Measurements from ENCODE around the gene TANGO6.
A peak's percentile ranks its signal among the peaks of the same experiment; 100 is the strongest.
"Not testable (repeated sequence)": the region's sequence is repeated elsewhere in the genome, so short reads cannot be mapped to it uniquely, and the experiment has no call there.

The TANGO6 gene

DNA sequence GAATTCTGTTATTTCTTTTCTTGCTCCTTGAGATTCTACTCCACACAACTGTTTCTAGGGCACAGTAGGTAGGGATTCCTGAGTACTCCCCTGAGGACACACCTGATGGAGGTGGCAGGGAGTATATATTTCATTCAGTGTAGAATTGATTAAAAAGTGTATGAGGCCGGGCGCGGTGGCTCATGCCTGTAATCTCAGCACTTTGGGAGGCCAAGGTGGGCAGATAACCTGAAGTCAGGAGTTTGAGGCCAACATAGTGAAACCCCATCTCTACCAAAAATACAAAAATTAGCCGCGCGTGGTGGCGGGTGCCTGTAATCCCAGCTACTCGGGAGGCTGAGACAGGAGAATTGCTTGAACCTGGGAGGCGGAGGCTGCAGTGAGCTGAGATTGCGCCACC, 283.5 kb downstream of the TANGO6 start:
- not testable (repeated sequence) for DNase-seq

GRCh38 chr16:69127966-69128510, 284.7 kb downstream of the TANGO6 start:
- DNase-seq, result no peak

GRCh38 chr16:69130461-69130860, 287.1 kb downstream of the TANGO6 start:
- no peak for DNase-seq

DNA sequence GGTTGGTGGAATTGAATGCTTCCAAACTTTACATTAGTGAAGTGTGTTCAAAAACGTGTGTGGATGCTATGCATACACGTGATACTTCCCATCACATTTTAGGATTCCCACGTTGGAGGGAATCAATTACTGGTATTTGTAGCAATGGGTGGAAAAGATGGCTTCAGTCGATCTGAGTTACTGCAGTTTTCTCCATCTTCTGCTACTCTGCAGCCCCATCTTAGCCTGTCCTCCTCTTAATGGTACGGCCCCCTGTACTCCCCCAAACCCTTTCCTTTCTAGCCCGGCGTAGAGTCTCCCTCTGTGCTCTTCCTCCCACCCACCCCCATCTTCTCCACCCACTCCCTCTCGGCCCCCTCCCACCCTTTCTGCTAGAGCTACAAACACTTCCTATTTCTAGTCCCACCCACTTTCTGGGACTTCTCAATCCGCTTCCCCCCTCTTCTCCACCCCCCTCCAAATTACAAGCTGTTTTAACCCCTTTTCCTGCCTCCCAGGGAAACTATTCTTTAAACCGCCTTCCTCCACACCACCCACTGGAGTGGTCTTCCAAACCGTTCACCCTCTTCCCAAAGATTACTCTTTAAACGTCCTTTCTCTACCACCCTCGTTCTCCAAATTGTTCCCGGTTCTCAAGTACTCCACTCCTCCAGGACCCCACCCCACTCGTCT, 288.0 kb downstream of the TANGO6 start:
- DNase-seq, result no peak

- DNase-seq, result peak; percentile 80
Measured at GRCh38 chr16:69131839-69132423, 288.6 kb downstream of the TANGO6 start.

DNA sequence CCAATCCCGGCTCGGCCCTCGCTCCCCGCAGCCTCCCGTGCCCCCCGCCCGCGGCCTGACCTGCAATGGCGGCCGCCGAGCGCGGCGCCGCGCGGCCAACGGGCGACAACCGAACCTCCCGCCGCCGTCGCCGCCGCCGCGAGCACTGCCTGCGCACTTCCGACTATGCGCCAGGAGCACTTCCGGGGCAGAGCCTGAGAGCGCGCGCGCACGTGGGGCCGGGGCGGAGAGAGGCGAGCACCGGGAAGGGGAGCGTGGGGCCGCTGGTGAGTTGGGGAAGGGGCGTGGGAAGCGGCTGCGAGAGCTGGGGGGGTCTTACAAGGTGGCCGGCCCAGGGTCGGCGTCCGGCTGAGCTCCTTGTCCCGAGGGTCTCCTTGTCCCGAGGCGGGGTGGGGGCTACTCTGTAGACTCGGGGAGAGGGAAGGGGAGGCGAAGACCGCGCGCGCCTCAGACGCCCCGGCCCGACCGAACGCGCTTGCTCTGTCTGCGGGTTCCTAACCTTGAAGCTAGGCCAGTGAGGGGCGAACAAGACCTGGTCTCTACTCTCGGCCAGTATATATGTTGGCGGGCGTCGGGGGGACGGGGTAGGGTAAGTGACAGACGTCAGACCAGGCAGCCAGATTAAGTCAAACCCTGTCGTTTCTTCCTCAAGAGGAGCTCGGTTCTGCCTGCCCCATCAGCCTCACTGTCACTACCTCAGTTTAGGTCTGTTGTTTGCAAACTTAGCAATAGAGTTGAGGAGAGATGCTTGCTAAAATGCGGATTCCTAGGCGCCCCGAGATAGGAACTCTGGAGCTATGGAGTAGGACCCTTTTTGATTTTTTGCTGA, 289.3 kb downstream of the TANGO6 start, which contains the start of the genes CHTF8 and UTP4:
Gene CHTF8, minus strand, starts transcription at position 165 of the 829 bp plus-strand sequence. CDS start 11,130 bp downstream, outside the sequence.
Gene UTP4, plus strand, starts transcription at position 226 of the 829 bp plus-strand sequence. CDS start 811 bp downstream, outside the sequence.
- DNase-seq, result peak; percentile 90

DNA sequence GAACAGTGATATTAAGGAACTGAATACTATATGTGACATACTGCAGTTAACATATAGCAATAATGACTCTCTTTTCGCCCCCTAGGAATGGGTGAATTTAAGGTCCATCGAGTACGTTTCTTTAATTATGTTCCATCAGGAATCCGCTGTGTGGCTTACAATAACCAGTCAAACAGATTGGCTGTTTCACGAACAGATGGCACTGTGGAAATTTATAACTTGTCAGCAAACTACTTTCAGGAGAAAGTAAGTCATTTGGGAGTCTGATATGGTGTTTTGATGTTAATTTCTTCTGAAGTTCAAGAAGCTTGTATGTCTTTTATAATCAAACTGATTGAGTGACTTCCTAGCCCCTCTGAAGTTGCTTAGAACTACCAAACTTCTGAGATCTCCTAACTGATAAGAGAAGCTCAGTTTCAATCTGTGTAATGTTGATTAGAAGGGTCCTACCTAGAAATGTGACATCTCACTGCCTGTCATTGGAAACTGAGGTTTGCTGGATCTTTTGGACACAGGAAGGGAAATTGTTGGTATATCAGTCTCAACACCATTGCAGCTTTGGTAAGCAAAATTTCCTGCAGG, 290.1 kb downstream of the TANGO6 start:
- DNase-seq, result no peak

Data from stimulated activated CD4-positive, alpha-beta T cell treated with anti-CD3 and anti-CD28 coated beads, Interleukin-4, amount 100 ng/mL, for 1 hour (primary cell).